HG03378 (cell line): Measurements from ENCODE around the gene ATP2B1.

ENCODE experiments used
- ATAC-seq: cut with Tn5 transposase; IDR thresholded peaks from one replicate; pipeline ENCODE4 v1.9.1; 2021; ENCODE audit warnings: mild to moderate bottlenecking, moderate library complexity; ENCODE audit not compliant: unreplicated experiment

Gene ATP2B1

DNA sequence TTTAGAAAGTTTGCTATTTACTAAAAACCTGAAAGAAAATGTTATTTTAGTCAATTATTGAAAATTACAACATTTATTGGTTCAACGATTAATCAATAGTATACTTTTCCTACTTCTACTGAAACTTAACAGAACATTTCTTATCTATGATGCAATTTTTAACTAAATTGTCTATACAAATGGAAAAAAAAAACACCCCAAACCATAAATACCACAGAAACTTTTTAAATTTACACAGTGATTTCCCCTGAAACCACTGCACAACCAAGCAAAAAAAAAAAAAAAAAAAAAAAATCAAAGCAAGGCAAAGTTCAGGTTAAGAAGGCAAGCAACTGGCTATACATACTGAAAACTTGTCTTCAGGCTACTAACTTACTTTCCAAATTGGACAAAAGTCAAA, 110.9 kb downstream of the ATP2B1 start:
- ATAC-seq = peak; percentile 69

DNA sequence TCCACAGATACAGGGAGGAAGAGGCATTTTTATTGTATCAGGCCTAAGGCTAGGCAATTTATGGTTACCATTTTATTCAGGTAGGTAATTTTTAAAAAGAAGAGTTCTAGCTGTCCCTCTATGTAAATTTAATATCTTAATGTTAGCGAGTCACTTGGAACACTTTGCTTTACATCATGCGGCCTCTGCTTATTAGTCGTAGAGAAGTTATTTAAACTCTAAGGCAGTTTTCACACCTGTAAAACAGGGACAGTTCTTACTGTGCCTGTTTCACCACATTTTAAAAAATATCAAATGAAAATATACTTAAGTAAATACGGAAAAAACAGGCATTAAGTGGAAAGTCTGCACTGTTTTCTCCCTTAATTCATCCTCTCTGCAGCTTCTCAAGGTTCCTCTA, 111.4 kb downstream of the ATP2B1 start:
- ATAC-seq = no peak

DNA sequence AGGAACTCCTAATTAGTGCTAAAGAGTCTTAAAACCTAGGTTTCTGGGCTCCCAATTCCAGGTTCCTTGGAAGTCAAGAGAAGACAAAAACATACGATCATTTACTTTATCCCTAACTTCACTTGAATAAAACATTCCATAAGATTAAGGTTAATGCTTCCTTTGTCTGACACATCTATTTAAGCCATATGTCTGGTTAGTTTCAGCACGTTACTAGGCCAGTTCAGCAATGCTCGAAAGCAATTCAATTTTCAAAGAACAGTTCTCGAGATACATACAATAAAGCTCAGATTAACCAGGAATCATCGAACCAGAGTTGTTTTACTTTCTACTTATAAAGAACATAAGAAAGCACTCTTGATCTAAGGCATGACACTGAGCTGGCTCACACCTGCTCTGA, 114.8 kb downstream of the ATP2B1 start:
- no peak for ATAC-seq

DNA sequence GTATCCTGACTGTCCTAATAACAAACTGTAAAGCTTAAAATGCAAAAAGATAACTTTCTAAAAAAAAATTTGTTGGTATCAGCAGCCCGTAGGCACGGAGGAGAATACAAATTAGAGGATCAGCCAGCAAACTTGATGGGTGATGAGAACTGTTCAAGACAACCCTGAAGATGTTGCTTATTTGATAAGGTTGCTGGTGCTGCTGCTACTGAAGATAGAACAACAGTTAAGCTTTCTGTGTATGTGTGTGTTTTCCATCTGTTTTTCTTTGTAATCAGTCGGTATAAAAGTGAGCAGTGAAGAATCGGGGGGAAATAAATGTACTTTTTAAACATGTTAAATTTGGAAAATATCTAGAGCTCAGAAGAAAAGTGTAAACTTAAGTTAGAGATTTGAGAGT, 115.4 kb downstream of the ATP2B1 start:
- no peak for ATAC-seq

DNA sequence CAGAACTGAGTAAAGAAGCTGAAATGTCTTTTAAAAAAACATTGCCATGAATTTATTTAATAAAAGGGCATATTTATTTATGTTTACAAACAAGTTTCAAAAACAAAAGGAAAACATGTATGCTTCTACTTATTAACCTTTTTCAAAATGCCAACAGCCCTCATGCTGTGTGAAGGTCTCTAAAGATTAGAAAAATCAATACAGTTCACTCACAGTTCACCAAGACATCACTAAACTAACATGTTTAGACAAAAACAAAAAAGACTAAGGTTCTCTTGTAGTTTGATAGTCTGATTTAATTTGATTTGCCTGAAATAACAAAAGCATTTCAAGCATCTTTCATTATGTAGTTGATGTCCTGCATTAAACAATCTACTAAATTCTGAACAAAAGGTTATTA, 118.9 kb downstream of the ATP2B1 start:
- ATAC-seq = no peak

DNA sequence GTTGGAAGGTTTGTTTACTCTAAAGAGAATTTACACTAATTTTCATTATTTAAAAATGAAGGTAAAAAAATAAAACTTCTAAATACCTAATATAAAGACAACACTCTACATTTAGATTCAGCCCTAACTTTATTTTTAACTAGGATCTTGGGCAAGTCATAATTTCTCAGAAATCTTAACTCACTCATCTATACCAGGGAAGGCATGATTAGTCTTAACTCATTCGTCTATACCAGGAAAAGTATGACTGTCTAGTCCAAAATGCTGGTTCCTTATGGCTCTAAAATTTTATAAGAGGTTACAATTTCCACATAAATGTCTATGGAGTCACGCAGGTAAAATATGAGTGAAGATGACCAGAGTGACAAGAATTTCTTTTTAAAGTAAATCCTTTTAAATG, 130.1 kb downstream of the ATP2B1 start:
- ATAC-seq = no peak

DNA sequence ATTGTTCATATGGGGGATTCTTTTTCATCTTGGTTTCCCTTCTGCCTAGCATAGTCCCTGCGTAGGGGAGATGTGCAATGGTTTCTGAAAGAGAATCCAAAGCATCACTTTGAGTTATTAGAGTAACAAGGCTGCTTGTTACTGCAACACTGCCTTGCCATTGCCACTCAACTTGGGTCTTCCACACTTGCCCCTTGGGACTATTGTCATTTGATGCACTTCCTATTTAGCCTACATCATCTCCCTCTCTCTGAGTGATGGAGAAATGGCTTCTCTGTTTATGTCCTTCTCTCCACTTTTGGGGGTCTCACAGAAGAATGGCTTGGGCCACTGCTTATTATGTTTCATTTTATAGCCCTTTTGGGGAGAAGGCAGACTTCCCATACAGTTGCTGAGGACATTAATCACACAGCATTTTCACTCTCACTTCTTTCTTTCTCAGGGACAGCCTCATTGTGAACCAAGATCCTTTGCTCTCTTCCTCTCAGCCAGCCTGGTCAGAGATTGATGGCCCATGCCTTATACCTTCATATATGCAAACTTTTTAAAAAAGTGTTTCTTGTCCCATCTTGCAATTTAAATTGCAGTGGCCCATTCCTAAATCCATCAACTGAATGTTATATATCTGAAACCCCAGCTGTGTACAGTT, 131.9 kb downstream of the ATP2B1 start:
- ATAC-seq = no peak

DNA sequence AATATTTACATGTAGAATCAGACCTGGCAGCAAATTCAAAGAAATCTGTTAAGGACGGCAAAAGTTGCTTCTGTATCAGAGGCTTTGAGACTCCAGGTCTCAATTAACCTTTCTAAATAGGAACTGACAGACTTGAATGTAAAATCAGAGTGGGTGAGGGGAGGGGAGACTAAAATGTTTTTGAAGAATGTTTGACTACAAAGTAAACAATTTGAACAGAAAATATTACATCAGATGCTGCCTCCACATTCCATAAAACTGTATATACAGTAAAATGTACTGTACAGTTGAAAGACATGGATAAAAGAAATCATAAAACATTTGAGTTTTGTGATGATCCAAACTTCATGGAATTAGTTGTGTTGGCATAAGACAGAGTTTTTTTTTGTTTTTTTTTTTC, 133.3 kb downstream of the ATP2B1 start:
- ATAC-seq = no peak

DNA sequence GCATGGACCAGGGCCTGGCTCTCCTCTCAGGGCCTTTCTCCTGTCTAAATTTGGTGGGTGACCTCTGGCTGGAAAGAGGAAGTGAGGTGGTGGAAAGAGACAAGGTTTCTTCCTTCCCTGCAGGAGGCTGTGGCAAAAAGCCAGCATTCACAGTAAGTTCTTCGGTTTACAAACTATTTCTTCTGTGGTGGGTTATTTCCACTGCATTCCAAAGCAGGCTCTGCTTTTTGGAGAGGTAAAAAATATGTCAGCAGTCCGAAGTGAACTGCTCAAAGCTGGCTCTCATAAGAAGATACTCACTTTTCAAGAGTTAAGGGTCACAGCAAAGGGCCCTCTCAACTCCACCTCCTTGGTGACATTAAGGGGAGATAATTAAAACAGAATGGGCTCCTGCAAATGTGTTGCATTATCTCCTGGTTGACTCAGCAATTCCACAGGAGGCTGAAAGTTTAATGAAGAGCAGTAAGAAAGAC, 133.9 kb downstream of the ATP2B1 start:
- ATAC-seq = peak; percentile 45

DNA sequence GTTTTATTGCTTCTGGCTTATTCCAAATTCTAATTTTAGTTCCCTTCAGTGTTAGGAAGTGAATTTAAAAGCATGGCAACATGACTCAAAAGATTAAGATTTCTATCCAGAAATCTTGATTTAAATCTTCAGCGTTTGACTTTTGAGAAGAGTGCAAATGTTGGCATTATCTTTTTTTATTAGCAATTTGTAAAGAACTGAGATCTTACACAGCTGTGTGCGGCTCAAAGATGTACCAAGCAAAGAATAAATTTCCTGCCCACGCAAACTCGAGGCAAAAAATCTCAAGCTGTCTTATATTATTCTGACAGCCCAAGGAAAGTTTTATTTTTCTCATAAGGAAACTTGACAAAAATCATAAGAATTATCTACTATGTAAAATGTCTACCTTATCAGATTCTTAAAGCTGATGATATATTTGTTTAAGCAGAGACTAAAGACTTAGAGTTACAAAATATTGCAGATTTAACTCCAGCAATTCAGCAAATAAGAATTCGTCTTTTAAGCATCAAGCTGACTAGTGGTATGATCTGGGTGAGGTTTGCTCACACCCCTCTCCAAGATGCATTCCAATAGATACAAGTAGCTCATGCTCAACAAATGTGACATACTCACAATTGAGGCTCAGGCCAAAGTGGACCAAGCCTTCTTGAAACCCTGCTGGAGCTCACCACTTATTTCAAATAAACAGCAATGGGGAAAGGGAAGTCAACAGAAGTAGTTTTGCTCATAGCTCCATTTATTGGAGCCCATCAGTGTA, 135.4 kb downstream of the ATP2B1 start:
- no peak for ATAC-seq

DNA sequence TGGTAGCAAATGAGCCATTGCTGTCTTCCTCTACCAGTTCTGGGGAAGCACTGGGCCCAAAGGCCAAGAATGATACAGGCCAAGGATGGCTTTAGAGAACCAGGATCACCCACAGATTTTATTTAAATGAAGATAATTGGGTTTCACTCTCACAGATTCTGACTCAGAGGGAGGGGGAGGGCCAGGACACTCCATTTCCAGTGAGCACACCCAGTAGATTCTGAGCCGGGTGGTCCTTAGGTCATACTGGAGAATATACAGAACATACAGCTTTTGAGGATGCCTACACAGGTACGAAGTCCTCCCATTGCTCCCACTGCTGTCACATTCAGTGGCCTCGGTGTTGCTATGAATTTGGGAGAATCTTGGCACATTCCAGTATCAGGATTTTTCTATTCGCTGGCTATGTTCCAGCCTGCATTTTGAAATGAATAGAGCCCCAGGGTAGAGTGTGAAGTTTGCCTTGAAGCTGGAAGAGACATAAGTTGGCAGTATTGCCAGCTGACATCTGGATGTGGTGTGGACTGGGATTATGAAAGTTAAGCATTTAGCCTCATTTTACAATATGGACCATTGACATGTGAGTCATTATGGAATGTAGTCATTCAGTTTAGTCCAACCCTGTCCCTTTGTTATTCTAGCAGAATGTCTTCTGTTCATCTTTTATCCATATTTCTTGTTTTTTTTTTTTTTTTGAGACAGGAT, 137.0 kb downstream of the ATP2B1 start:
- no peak for ATAC-seq

DNA sequence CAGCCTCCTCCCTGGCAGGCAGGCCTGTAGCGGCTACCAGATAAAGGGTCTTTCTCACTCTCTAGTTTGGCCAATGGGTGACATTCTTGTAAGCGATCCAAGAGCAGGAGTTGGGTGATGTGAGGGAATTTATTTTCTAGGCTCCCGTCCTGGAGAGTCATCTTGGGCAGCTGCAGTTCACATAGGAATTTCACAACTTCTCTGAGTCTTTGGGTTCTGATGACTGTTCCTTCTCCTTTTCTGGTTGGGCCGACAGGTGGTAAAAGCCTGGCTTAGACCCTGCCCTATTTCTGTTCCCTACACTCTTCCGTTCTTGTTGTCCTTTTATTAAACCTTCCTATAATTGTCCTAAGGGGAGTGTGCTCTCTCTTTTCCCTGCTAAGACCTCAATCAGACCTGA, 140.2 kb downstream of the ATP2B1 start:
- no peak for ATAC-seq

DNA sequence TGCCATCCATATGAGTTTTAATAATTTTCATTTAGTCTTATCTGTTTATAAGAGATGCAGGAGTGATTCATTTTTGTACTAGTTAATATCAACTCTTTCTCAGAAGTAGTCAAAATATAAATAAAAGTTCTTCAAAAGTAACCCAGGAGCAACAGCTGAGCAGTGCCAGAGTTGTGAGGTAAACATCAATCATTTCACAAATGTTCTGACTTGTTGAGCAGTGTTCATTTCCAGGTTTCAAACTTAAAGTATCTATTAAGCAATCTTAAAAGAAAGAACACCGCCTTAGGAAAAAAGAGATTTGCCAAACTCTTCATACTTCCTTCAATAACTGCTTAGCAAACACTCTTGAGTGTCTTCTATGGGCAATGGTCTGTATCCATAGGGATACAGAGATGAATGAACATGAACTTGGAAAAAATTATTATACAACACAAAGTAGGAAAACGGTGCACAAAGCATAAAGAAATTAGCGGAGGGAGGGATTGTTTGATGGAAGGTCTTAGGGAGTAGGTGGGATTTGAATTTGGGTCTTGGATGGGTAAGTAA, 140.9 kb downstream of the ATP2B1 start:
- no peak for ATAC-seq

DNA sequence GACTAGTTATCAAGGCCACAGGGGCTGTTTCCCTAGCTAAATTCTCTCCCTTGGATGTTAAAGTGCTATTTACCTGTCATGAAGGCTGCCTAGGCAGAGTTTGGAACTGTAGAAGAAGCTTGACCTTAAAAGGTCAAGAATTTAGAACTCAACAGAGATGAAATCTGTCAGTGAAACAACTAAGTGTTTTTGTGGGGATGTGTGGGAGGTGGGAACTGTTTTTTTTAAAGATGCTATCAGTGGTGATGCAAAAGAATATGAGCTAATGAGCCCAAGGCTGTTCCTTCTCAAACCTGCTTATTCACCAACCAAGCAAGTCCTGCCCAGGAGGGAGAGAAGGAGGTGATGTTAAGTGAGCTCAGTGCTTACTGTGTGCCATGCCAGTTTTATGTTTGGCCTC, 142.0 kb downstream of the ATP2B1 start:
- peak; percentile 66 for ATAC-seq

DNA sequence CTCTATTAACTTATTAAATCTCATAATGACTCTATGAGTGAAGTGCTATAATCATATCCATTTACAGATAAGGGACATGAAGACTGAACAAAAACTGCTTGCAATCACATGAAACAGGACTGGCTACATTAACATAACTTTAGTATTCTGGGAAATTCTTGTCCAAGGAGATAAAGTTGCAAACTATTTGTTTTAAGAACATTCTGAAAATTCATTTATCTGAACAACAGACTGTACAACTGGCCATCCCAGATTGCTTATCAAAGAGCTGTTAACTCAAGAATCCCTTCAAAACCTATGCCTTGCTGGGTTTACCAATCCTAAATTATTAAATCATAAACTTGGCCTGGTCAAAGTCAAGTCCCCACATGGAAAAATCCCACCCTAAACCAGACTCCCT, 143.6 kb downstream of the ATP2B1 start:
- no peak for ATAC-seq

DNA sequence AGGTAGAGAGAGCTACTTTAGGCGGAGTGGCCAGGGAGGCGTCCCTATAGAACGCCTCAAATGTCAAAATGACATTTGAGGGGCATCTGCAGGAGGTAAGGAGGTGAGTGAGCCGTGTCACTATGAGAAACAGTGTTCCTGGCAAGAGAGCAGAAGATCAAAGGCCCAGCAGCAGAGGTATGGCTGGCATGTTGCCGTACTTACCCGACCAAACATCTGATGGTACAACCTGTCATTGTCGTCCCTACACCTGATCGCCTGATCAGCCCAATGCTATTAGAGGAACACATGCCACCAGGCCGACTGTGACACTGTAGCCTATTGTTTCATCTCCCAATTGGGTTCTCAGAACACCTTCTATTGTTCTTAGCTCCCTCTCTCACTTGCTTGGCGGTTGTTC, 148.9 kb downstream of the ATP2B1 start:
- ATAC-seq = no peak

DNA sequence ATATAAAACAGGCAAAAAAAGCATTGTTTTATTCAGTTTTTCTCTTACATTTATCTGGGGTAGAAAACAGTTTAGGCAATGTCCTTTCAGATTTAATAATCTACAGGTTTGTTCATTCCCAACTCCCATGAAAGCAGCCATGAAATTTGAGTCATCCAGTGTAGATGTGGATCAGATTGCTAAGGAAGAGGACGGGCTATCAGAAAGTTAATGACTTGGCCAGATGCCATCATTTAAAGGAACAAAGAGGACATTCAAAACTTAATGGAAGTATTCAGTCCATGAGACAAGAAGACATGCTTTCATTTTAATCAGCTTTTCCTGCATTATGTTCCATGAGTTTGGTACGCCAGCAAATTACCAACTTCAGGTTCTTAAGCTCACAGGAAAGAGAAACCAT, 151.7 kb downstream of the ATP2B1 start:
- no peak for ATAC-seq

DNA sequence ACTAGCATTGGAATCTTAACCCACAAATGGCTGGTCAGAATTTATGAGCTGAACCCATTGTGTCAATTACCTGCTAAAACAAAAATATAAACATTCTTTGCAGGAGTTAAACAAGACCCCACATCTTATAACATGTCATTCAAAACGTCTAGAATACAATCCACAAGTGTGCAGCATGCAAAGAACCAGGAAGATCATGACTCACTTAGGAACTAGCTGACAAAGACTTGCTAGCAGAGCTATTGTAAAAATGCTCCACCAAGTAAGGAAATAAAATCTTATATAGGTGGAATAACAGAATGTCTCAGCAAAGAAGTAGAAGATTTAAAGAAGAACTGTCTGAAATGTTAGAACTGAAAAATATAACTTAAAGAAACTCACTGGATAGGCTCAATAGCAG, 156.3 kb downstream of the ATP2B1 start:
- no peak for ATAC-seq

DNA sequence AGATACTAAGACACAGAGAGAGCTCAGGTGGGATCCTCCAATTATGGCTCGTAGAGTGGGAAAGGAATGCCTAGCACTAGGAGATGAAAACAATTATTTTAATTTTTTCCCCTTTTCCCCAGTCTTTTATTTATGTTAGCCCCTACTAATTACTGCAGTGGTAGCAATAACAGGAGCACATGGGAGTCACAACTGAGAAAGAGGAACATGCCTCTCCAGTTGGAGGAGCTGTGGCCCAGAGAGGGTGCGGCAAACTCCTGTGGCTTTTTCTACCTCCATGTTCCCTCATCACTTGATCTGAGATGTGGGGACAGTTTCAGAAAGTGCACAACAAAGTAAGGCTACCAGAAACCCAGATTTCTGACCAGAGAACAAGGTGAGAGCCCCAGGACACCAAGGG, 156.9 kb downstream of the ATP2B1 start:
- no peak for ATAC-seq

DNA sequence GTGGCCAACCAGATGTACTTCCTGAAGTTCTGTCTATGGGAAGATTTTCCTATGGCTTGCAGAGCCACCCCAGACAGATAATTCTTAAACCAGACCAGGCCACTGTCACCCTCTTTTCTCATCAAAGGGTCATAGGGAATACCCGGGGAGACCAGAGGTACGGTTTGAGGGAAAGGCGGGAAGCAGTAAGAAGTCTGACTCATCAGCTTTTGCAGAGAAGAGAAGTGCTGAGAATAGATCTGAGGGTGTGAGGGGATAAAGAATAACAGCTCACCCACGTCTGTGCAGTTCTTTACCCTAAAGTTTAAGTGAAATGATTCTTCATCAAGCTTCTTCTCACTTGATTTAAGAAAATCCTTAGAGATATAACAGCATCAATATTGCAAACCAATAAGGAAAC, 161.5 kb downstream of the ATP2B1 start:
- no peak for ATAC-seq

DNA sequence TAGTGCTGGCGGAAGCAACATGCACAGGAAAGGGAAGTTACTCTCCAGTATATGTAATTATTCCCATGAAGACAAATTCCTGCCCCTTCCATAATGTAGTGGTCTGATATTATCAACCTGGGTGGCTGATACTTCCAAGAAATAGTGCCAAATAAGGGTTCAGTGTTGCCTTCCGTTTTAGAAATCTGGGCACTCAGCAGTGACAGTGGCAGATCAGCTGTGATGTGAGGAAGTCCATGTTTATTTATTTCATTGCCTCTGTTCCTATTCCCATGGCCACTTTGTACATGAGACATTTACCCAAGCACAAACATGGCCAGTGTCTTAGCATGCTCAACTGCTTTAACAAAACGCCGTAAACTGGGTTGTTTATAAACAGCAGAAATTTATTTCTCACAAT, 162.5 kb downstream of the ATP2B1 start:
- ATAC-seq = no peak

DNA sequence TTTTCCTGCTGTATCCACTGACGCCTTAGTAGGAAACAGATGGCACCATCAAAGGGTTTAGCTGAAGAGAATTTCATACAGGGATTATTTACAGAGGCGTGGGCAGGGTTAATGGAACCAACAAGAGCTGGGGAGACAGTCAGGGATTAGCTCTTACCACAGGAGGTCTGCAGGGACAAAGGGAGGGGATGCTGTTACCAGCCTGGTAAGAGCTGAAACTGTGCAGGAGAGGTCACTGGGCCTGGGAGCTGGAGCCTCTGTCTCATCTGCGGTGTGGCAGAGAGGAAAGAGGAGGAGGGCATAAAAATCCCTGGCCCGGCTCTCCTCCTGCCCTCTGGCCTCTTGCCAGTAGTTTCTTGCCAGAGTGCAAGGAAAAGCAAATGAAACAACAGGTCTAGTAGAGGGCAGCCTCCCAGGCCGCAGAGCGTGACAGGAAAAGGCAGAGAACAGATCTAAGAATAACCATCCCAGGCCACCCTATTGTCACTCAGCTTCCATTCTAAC, 163.9 kb downstream of the ATP2B1 start:
- ATAC-seq = no peak
